GM10266 (cell line): ENCODE data around the gene FAM8A1.
A peak's percentile ranks its signal among the peaks of the same experiment; 100 is the strongest.

Experiments
- DNase-seq: peaks from one replicate; pipeline ENCODE4 v3.0.0; 2012; ENCODE audit errors: extremely low spot score
- TF ChIP-seq, protein P1 (sequence below): IDR thresholded peaks from 2 replicates; pipeline ENCODE4 v1.5.1; 2012; ENCODE audit warnings: mild to moderate bottlenecking, low read depth; ENCODE audit not compliant: control insufficient read depth, insufficient read depth; ENCODE audit errors: missing control alignments

Gene FAM8A1, protein sequence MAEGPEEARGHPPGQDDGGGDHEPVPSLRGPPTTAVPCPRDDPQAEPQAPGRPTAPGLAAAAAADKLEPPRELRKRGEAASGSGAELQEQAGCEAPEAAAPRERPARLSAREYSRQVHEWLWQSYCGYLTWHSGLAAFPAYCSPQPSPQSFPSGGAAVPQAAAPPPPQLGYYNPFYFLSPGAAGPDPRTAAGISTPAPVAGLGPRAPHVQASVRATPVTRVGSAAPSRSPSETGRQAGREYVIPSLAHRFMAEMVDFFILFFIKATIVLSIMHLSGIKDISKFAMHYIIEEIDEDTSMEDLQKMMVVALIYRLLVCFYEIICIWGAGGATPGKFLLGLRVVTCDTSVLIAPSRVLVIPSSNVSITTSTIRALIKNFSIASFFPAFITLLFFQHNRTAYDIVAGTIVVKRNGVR

DNA sequence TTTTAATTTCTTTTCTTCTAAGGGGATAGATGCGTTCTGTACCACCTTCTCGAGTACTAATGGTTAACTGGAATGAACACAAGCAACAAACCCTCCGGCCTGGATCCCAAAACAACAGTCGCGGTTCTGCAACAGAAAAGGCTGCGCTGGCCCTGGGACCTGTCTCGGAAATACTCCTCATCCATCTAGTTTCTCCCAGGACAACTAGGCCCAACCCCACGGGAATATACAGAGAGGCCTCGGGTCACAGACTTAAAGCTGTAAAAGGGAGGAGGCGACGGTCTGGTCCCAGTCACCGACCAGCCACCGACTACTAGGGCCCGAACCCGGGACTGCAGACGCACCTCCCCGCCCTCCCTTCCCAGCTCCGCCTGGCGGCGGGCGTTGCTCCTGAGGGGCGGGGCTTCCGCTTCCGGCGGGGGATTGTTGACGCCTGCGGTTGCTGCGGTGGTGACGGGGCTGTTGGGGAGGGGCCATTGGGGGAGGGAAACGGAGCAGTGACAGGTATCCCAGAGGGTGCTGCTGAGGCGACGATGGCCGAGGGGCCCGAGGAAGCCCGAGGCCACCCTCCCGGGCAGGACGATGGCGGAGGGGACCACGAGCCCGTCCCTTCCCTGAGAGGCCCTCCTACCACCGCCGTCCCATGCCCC, at the start of gene FAM8A1:
TSS of gene FAM8A1 (plus strand) at position 426 of the 650 bp plus-strand sequence. CDS start at position 534, 108 bp downstream.
- TF ChIP-seq, protein P1, sequence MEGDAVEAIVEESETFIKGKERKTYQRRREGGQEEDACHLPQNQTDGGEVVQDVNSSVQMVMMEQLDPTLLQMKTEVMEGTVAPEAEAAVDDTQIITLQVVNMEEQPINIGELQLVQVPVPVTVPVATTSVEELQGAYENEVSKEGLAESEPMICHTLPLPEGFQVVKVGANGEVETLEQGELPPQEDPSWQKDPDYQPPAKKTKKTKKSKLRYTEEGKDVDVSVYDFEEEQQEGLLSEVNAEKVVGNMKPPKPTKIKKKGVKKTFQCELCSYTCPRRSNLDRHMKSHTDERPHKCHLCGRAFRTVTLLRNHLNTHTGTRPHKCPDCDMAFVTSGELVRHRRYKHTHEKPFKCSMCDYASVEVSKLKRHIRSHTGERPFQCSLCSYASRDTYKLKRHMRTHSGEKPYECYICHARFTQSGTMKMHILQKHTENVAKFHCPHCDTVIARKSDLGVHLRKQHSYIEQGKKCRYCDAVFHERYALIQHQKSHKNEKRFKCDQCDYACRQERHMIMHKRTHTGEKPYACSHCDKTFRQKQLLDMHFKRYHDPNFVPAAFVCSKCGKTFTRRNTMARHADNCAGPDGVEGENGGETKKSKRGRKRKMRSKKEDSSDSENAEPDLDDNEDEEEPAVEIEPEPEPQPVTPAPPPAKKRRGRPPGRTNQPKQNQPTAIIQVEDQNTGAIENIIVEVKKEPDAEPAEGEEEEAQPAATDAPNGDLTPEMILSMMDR, result peak; percentile 19
- DNase-seq, result peak; percentile 94

DNA sequence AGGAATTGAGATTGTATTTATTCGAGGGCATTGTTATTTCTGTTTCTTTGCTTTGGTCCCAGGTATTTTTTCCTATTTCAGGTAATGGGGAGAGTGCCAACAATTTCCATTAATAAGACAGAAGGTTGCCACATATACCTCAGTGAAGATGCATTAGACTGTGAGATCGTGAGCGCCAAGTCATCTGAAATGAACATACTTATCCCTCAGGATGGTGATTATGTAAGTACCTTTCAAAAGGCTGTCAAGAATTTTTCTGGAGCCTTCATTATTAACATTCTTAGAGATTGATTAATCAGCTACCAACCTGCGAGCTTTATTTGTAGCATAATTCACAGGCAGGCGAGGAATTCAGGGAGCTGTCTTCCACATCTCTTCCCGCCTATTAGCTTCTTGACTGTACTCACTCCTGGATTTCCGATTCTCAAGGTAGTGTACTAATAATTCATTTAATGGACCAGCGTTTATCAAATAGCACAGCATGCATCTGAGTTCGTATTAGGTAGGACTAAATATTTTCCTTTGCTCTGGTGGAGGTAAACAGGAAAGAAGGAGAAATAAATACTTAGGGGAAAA, 48.6 kb upstream of the FAM8A1 start:
- DNase-seq, result no peak
- TF ChIP-seq, protein P1, result no peak

DNA sequence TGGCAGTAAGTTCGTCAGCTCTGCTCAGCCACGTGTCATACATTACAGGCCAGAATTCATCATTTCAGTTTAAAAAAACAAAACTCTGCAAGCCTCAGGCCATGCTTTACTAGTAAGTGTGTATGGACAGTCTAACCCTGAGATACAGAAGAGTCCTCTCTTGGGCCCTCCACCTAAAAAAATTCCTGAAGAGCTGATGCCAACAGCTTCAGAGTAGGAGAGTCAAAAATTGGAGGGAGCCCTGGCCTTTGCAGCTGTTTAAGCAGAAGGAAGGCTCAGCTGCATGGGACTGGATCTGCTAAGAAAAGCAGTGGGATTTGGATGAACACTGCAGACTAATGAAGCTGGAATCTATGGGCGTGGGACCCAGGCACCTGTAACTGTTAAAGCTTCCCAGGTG, 47.2 kb upstream of the FAM8A1 start:
- no peak for DNase-seq
- TF ChIP-seq, protein P1, result no peak

DNA sequence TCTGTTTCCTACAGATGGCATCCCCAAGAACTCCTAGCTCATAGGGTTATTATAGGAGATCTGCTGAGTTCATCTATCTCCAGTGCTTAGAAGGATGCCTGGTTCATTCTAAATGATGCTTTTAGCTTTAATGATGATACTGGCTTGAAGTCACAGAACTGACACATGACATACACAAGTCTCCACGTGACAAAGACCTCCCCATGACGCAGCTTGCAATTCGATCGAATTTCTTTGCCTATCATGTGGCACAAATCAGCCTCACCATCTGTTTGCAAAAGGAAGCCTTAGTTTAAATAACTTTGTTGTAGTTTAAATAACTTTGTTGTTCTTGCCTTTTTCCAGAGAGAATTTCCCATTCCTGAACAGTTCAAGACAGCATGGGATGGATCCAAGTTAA, 44.1 kb upstream of the FAM8A1 start:
- no peak for DNase-seq
- TF ChIP-seq, protein P1, result no peak

DNA sequence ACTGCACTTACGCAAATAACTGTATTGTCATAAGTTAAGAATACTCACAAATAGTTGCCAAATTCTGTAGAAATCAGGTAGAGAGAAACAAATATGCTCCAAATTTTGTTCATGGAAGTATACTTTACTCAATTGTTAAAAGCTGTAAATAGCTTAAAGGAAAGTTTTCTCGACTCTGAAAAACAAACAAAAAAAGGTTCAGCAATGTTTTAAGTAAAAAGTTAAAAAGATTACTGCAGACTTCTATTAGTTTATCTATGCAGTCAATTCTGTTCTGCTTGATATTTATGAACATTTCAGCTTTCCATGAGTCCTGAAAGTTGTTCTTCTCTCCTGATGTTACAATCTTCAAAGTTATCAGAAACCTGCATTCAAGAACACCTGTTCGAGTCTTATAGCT, 37.5 kb upstream of the FAM8A1 start:
- TF ChIP-seq, protein P1, result no peak
- DNase-seq, result no peak

DNA sequence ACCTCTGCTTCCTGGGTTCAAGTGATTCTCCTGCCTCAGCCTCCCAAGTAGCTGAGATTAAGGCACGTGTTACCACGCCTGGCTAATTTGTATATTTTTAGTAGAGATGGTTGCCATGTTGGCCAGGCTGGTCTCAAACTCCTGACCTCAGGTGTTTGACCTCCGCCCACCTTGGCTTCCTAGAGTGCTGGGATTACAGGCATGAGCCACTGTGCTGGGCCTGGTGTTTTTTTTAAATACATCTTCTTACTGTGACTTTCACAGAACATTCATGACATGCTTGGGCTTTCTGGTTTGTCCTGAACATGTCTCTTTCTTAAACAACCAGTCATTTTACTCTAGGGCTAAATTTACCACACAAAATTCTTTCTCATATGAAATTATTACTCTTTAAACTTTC, 34.7 kb upstream of the FAM8A1 start:
- DNase-seq, result no peak
- TF ChIP-seq, protein P1, result no peak
